GM21737 (cell line): ENCODE data around the gene HTR1D.

Source experiments
- ATAC-seq: cut with Tn5 transposase; IDR thresholded peaks from one replicate; pipeline ENCODE4 v1.9.1; 2021; ENCODE audit warnings: mild to moderate bottlenecking, moderate library complexity; ENCODE audit not compliant: unreplicated experiment

Gene HTR1D

GRCh38 chr1:23156940-23157339 is 60.4 kb downstream of the HTR1D start:
- ATAC-seq = no peak

GRCh38 chr1:23152966-23153684 is 64.2 kb downstream of the HTR1D start:
- no peak for ATAC-seq

GRCh38 chr1:23150742-23151141 is 66.6 kb downstream of the HTR1D start:
- ATAC-seq = no peak

GRCh38 chr1:23150125-23150524 is 67.2 kb downstream of the HTR1D start:
- ATAC-seq = no peak

- ATAC-seq = no peak
Observed at GRCh38 chr1:23149114-23149513, 68.2 kb downstream of the HTR1D start.

GRCh38 chr1:23148084-23148483 is 69.2 kb downstream of the HTR1D start:
- no peak for ATAC-seq
